ENCODE measurements around the gene RAD51AP1.

RAD51AP1 gene

DNA sequence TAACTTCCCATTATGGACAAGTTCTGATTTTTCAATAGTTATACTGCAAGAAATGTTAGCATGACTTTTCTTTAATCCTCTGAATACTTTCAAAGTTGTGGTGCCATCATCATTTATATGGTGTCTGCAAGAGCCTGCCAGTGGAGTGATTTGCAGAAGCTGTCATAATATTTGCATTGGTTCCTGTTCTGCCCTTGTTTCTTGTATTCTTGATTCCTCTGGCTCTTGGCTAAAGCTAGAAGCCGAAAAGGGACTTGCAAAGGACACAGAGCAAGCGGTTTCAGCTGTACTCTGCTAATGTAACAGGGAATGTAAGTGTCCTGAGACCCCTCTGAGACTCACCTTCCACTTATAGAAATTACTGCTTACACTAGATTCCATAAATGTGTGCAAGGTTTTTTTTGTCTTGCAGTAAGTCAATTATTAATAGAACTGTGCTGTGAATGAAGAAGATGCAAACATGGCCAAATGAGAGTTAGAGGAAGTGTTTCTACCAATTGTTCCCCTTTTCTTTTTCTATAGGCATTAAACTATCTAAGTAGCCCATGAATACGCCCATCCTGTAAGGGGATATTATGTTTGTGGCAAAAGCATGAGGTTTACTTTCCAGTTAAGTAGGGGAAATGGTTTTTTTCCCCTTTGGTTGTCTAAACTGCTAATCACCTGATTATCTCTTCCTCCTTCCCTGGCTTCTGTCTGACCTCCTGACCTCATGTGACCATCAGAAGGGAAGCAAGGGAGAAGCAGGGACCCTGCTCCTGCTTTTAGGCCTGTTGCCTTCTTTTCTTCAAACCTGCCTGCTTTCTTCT, 28.6 kb downstream of the RAD51AP1 start:
- TF ChIP-seq, protein P1, sequence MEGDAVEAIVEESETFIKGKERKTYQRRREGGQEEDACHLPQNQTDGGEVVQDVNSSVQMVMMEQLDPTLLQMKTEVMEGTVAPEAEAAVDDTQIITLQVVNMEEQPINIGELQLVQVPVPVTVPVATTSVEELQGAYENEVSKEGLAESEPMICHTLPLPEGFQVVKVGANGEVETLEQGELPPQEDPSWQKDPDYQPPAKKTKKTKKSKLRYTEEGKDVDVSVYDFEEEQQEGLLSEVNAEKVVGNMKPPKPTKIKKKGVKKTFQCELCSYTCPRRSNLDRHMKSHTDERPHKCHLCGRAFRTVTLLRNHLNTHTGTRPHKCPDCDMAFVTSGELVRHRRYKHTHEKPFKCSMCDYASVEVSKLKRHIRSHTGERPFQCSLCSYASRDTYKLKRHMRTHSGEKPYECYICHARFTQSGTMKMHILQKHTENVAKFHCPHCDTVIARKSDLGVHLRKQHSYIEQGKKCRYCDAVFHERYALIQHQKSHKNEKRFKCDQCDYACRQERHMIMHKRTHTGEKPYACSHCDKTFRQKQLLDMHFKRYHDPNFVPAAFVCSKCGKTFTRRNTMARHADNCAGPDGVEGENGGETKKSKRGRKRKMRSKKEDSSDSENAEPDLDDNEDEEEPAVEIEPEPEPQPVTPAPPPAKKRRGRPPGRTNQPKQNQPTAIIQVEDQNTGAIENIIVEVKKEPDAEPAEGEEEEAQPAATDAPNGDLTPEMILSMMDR (conservative IDR thresholded peaks at IDR 0.05; ENCODE audit: low read depth): no peak
- ChIA-PET CTCF (no interaction called here), POLR2A (ENCODE audit: low non-redundant PET) (no interaction called here)
- DNase-seq (ENCODE audit: low spot score): no peak
- no peak overlapping the region for H3K27ac ChIP-seq

DNA sequence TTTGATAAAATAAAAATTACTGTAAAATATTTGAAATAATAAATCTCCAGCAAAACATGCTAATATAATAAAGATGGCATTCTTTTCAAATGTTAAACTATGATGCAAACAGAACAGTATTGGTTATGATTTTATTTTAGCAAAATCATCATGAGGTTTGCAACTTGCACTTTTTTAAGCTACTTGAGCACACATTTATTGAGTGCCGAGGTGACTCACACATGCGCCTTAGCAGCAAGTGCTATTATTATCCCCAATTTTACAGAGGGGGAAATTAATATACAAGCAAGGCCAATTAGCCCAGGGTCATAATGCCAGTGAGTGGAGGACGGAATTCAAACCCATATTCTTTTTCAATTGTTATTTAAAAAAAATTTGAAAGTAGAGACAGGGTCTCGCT, 30.6 kb downstream of the RAD51AP1 start:
- TF ChIP-seq, protein P1 (conservative IDR thresholded peaks at IDR 0.05; ENCODE audit: low read depth): no peak
- ChIA-PET CTCF (no interaction called here), POLR2A (ENCODE audit: low non-redundant PET) (no interaction called here)
- DNase-seq (ENCODE audit: low spot score): no peak
- H3K27ac ChIP-seq: no peak overlapping the region

DNA sequence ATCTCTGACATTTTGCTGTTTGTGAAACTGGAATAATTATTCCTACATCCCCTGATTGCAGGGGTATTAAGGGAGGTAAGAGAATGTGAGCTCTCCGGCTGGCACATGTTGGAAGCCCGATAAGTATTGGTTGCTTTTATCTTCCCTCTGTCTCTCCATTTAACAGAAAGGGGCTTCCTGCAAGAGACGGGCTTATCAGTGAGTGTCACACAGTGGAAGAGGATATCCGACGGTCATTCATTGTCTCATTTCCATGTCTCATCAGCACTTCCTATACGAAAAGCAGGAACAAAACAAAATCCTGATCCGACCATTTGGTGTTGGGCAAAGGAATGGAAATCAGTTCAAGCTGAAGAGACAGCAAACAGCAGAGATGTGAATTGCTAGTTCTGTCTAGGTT, 34.0 kb downstream of the RAD51AP1 start:
- TF ChIP-seq, protein P1 (conservative IDR thresholded peaks at IDR 0.05; ENCODE audit: low read depth): no peak
- ChIA-PET POLR2A (ENCODE audit: low non-redundant PET) (no interaction called here), CTCF (no interaction called here)
- H3K27ac ChIP-seq: no peak overlapping the region
- DNase-seq (ENCODE audit: low spot score): no peak

DNA sequence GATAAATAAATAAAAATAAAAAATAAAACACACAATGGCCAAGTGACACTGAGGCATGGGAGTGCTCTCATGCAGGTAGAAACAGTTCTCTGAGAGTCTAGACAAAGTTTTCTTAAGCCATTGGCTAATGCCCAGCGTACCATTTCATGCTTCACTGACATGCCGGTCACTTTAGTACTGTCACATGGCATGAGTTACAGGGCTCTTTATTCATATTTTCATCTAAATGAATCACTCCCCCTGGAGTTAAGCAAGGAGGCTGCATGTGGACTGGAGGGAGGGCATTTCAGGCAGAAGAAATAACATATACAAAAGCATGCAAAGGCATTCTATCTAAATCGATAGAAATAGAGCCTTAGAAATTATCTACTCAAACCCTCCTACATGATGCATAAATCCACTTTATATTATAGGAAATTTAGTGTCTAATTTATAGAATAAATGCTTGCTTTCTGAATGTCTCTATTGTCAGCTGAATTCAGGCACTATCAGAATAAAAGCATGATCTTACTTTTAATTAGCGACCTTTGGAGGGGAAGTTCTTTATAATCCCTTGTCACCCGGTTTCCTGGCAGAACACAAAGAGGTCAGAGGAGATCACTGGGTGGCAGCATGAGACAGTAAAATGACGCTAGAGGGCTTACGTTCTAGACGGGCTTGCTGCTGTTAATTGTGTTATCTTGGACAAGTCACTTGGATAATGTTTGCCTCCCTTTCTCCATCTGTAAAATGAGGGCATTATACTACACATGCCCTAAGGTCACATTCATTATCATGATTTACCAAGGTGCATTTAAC, 40.8 kb downstream of the RAD51AP1 start:
- H3K27ac ChIP-seq: no peak overlapping the region
- CTCF ChIA-PET: no interaction called here
- POLR2A ChIA-PET (ENCODE audit: low non-redundant PET): no interaction called here
- no peak for DNase-seq (ENCODE audit: low spot score)
- TF ChIP-seq, protein P1 (conservative IDR thresholded peaks at IDR 0.05; ENCODE audit: low read depth): no peak

DNA sequence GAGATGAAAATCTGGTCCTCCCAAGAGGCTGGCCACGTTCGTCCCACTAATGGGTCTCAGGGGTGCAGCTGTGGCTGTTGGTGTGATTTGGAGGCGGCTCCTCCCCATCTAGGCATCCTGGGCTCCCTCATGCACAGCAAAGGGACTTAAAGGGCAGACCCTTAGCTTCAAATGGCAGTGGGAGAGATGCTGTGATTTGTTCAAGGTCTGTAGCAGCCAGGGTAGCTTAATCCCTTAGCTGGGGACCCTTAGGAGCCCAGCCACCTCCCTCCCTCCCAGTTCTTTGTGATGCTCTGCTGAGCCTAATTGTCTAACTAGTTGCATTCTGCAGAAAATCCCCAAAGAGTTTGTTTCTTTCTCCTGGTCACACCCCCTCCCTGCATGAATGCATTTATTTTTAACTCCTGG, 41.6 kb downstream of the RAD51AP1 start:
- ChIA-PET POLR2A (ENCODE audit: low non-redundant PET) (no interaction called here), CTCF (interaction anchor here (0.6 to 1.3 kb wide), 4 partner anchors 14 to 81 kb away, joined by 3 to 5 read pairs (median 3); no protein-coding TSS in a partner anchor)
- H3K27ac ChIP-seq: no peak overlapping the region

DNA sequence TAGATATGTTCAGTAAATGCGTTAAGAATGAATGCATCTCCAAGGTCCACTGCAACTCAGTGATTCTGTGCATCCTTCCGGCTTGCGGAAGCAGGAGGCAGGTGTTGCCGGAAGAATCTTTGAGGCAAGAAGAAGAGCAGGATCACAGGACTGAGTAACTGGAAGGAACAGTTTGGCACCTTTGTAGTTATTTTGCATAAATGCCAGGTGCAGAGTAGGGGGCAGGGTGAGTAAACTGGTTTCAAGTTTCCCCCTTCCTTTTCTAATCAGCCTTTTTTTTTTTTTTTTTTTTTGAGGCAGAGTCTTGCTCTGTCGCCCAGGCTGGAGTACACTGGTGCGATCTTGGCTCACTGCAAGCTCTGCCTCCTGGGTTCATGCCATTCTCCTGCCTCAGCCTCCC, 45.6 kb downstream of the RAD51AP1 start:
- CTCF ChIA-PET: no interaction called here
- DNase-seq (ENCODE audit: low spot score): no peak
- POLR2A ChIA-PET (ENCODE audit: low non-redundant PET): no interaction called here
- no peak overlapping the region for H3K27ac ChIP-seq
- TF ChIP-seq, protein P1 (conservative IDR thresholded peaks at IDR 0.05; ENCODE audit: low read depth): no peak

More for the DNA sequence above, 41.6 kb downstream of the RAD51AP1 start:
- TF ChIP-seq, protein P1 (conservative IDR thresholded peaks at IDR 0.05; ENCODE audit: low read depth): no peak
- no peak for DNase-seq (ENCODE audit: low spot score)
